OCI-LY7 (cell line): Measurements from ENCODE around the gene CHRNA7.
"Not testable (repeated sequence)": the region's sequence is repeated elsewhere in the genome, so short reads cannot be mapped to it uniquely, and the experiment has no call there.

Experiments used
- EZH2phosphoT487 ChIP-seq: fragments of 200-600 bp; sonication (generic); IDR thresholded peaks from 2 replicates; pipeline ENCODE4 v1.6.1; 2018; ENCODE audit warnings: low read depth, borderline replicate concordance, mild to moderate bottlenecking, mixed run types, antibody characterized with exemption, low read length, moderate library complexity, mixed read lengths
- TF ChIP-seq, protein P1 (sequence below): fragments of 200-600 bp; sonication (generic); conservative IDR thresholded peaks from 2 replicates; pipeline ENCODE4 v1.5.1; 2014; ENCODE audit warnings: mild to moderate bottlenecking, antibody characterized with exemption, low read length, moderate library complexity, mixed read lengths

DNA sequence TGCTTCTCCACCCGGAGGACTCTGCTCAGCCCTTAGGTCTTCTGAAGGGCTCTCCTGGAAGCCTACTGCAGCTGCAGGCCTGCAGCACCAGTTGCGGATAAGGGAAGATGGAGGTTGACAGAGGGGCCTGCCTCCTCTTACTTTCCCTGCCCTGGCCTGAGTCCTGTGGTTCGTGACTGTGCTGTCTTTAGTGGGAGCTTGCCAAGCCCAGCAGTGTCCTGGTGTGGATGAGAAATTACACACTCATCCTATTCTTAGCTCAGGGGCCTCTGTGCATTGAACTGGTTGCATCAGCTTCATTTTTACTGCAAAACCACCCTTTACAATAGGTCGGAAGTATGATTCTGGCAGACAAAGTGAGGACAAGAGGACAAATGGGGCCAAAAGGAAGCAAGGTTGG, 163.5 kb downstream of the CHRNA7 start:
- TF ChIP-seq, protein P1, sequence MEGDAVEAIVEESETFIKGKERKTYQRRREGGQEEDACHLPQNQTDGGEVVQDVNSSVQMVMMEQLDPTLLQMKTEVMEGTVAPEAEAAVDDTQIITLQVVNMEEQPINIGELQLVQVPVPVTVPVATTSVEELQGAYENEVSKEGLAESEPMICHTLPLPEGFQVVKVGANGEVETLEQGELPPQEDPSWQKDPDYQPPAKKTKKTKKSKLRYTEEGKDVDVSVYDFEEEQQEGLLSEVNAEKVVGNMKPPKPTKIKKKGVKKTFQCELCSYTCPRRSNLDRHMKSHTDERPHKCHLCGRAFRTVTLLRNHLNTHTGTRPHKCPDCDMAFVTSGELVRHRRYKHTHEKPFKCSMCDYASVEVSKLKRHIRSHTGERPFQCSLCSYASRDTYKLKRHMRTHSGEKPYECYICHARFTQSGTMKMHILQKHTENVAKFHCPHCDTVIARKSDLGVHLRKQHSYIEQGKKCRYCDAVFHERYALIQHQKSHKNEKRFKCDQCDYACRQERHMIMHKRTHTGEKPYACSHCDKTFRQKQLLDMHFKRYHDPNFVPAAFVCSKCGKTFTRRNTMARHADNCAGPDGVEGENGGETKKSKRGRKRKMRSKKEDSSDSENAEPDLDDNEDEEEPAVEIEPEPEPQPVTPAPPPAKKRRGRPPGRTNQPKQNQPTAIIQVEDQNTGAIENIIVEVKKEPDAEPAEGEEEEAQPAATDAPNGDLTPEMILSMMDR: not testable (repeated sequence)
- not testable (repeated sequence) for TF ChIP-seq EZH2phosphoT487
